Esophagus squamous epithelium (tissue), 4 donors: Measurements from ENCODE around the gene CPLX3.

Source experiments
- POLR2A ChIP-seq, 4 donors: fragments of 450-650 bp; IDR thresholded peaks; one replicate each; pipeline ENCODE4 v1.6.1; 2017; ENCODE audit warnings: antibody characterized with exemption in 4 of 4, mild to moderate bottlenecking in 4 of 4, moderate library complexity in 3 of 4
- TF ChIP-seq, protein P1 (sequence below), 6 experiments: fragments of 450-650 bp in 4 of 6; fragments of 200-600 bp in 2 of 6; sonication (generic) in 2 of 6; IDR thresholded peaks; one replicate each; pipeline ENCODE4 v1.5.1; 2016 to 2019; ENCODE audit warnings: antibody characterized with exemption in 6 of 6, mild to moderate bottlenecking in 4 of 6, moderate library complexity in 4 of 6

DNA sequence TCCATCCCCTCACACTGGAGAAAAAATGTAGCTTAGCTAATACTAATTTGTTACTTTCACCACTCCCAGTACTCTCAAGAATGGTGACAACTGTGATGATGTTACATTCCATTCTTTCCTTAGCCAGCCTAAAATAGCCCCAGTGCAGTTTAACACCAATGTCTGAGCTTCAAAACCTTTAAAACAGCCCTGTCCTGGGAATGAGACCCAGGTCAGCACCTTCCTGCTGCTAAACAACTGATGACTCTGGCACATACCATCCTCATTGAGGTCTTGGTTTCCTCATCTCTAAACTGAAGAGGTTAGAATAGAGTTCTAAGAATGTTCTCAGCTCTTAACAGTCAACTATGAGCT is 42.9 kb downstream of the CPLX3 start:
- TF ChIP-seq, protein P1, sequence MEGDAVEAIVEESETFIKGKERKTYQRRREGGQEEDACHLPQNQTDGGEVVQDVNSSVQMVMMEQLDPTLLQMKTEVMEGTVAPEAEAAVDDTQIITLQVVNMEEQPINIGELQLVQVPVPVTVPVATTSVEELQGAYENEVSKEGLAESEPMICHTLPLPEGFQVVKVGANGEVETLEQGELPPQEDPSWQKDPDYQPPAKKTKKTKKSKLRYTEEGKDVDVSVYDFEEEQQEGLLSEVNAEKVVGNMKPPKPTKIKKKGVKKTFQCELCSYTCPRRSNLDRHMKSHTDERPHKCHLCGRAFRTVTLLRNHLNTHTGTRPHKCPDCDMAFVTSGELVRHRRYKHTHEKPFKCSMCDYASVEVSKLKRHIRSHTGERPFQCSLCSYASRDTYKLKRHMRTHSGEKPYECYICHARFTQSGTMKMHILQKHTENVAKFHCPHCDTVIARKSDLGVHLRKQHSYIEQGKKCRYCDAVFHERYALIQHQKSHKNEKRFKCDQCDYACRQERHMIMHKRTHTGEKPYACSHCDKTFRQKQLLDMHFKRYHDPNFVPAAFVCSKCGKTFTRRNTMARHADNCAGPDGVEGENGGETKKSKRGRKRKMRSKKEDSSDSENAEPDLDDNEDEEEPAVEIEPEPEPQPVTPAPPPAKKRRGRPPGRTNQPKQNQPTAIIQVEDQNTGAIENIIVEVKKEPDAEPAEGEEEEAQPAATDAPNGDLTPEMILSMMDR (IDR thresholded peaks at IDR 0.05) = no peak
- no peak for TF ChIP-seq POLR2A (IDR thresholded peaks at IDR 0.05)
